IMR-90 (cell line): ENCODE data around the gene PRRG2. TPM values are rescaled to one million over a fixed set of nuclear protein-coding genes. Genes with fewer than 3 reads are reported as not detected.

Experiments
- ATAC-seq: fragments of 200-7000 bp; cut with Tn5 transposase; 2 replicates; pipeline ENCODE4 v1.9.1; 2020; ENCODE audit warnings: low read depth, mild to moderate bottlenecking, moderate library complexity
- BruUV-seq: library from RNA; stranded (reverse); fragments of 400-500 nt; replicated peaks from 2 replicates; lab custom pipeline; 2021; lab: Mats Ljungman, UMichigan
- CTCF ChIA-PET: fragments of 300-600 bp; formaldehyde crosslinking; extraction: SDS; loops from one replicate; lab custom pipeline; 2021; ENCODE audit warnings: antibody characterized with exemption; lab: Yijun Ruan, JAX
- POLR2A ChIA-PET: fragments of 300-600 bp; sonication (Branson Sonifier 250); formaldehyde crosslinking; loops from one replicate; lab custom pipeline; 2022; ENCODE audit warnings: antibody characterized with exemption; ENCODE audit not compliant: unreplicated experiment; lab: Charles Lee
- DNase-seq: peaks from one replicate; pipeline ENCODE4 v3.0.0; 2013
- H2AFZ ChIP-seq: replicated peaks from 2 replicates; pipeline ENCODE3; 2013; ENCODE audit warnings: low read length, mild to moderate bottlenecking; ENCODE audit not compliant: poor library complexity
- H2AK5ac ChIP-seq: 2 replicates; pipeline ENCODE4 v1.6.1; 2013; ENCODE audit warnings: low read depth, low read length, inconsistent platforms
- H2AK9ac ChIP-seq: replicated peaks from 2 replicates; pipeline ENCODE3; 2013; ENCODE audit warnings: mild to moderate bottlenecking, low read depth, low read length, moderate library complexity; ENCODE audit not compliant: poor library complexity
- H2BK120ac ChIP-seq: 2 replicates; pipeline ENCODE4 v1.6.1; 2013; ENCODE audit warnings: low read depth, low read length, inconsistent platforms
- H2BK15ac ChIP-seq: 3 replicates; pipeline ENCODE4 v1.6.1; 2013; ENCODE audit warnings: low read depth, low read length, inconsistent platforms
- H2BK20ac ChIP-seq: 2 replicates; pipeline ENCODE4 v1.6.1; 2013; ENCODE audit warnings: low read depth, mild to moderate bottlenecking, inconsistent platforms, low read length, moderate library complexity
- H2BK5ac ChIP-seq: 2 replicates; pipeline ENCODE4 v1.6.1; 2013; ENCODE audit warnings: mild to moderate bottlenecking, low read depth, low read length, inconsistent platforms; ENCODE audit not compliant: poor library complexity, severe bottlenecking
- H3K14ac ChIP-seq: replicated peaks from 2 replicates; pipeline ENCODE4 v1.6.1; 2013; ENCODE audit warnings: low read depth, low read length, inconsistent platforms
- H3K18ac ChIP-seq: 2 replicates; pipeline ENCODE4 v1.6.1; 2013; ENCODE audit warnings: low read depth, low read length, control low read depth
- H3K23ac ChIP-seq: 2 replicates; pipeline ENCODE4 v1.6.1; 2013; ENCODE audit warnings: low read depth, low read length, inconsistent platforms
- H3K27ac ChIP-seq: 2 replicates; pipeline ENCODE4 v1.5.1; 2013; ENCODE audit warnings: mild to moderate bottlenecking, control low read depth, low read length; ENCODE audit not compliant: insufficient read depth
- H3K27me3 ChIP-seq: 2 replicates; pipeline ENCODE4 v1.6.1; 2013; ENCODE audit warnings: low read length; ENCODE audit not compliant: control insufficient read depth, insufficient read depth
- H3K36me3 ChIP-seq: 2 replicates; pipeline ENCODE4 v1.6.1; 2013; ENCODE audit warnings: low read length, mixed read lengths; ENCODE audit not compliant: control insufficient read depth, insufficient read depth
- H3K4ac ChIP-seq: 2 replicates; pipeline ENCODE4 v1.6.1; 2013; ENCODE audit warnings: low read depth, low read length, inconsistent platforms
- H3K4me1 ChIP-seq: 2 replicates; pipeline ENCODE4 v1.6.1; 2013; ENCODE audit warnings: low read length, mixed read lengths; ENCODE audit not compliant: control insufficient read depth, insufficient read depth
- H3K4me2 ChIP-seq: 2 replicates; pipeline ENCODE4 v1.6.1; 2013; ENCODE audit warnings: low read depth, mild to moderate bottlenecking, control low read depth, low read length, moderate library complexity
- H3K4me3 ChIP-seq: 2 replicates; pipeline ENCODE4 v1.5.1; 2013; ENCODE audit warnings: low read depth, mild to moderate bottlenecking, control low read depth, low read length, moderate library complexity; ENCODE audit not compliant: insufficient read depth
- H3K56ac ChIP-seq: 2 replicates; pipeline ENCODE4 v1.6.1; 2013; ENCODE audit warnings: low read length, inconsistent platforms; ENCODE audit not compliant: insufficient read depth; ENCODE audit errors: extremely low read depth
- H3K79me1 ChIP-seq, 2 experiments: 2 replicates each; pipeline ENCODE4 v1.6.1; 2013; ENCODE audit warnings: low read length in 2 of 2, inconsistent platforms in 1 of 2, low read depth in 1 of 2
- H3K9ac ChIP-seq: 2 replicates; pipeline ENCODE4 v1.6.1; 2013; ENCODE audit warnings: low read depth, low read length, control low read depth
- H3K9me1 ChIP-seq: 2 replicates; pipeline ENCODE4 v1.6.1; 2013; ENCODE audit warnings: low read length, inconsistent platforms; ENCODE audit not compliant: insufficient read depth
- H3K9me3 ChIP-seq: 2 replicates; pipeline ENCODE4 v1.6.1; 2013; ENCODE audit warnings: low read length; ENCODE audit not compliant: control insufficient read depth, insufficient read depth
- H4K20me1 ChIP-seq: 2 replicates; pipeline ENCODE4 v1.6.1; 2013; ENCODE audit warnings: low read length, inconsistent platforms; ENCODE audit not compliant: insufficient read depth
- H4K5ac ChIP-seq: 2 replicates; pipeline ENCODE4 v1.6.1; 2013; ENCODE audit warnings: mild to moderate bottlenecking, low read depth, low read length, control low read depth
- H4K8ac ChIP-seq, 2 experiments: 2 replicates each; pipeline ENCODE4 v1.6.1; 2013; ENCODE audit warnings: low read depth in 2 of 2, low read length in 2 of 2, control low read depth in 1 of 2, inconsistent platforms in 1 of 2
- H4K91ac ChIP-seq: 2 replicates; pipeline ENCODE4 v1.6.1; 2013; ENCODE audit warnings: low read depth, low read length, inconsistent platforms; ENCODE audit not compliant: insufficient read depth
- BHLHE40 ChIP-seq: fragments of 150-350 bp; IDR thresholded peaks from 2 replicates; pipeline ENCODE4 v1.6.1; 2016; ENCODE audit warnings: mild to moderate bottlenecking, low read depth, low read length
- MAZ ChIP-seq: IDR thresholded peaks from 2 replicates; pipeline ENCODE4 v1.6.1; 2012; ENCODE audit warnings: low read depth, mild to moderate bottlenecking, low read length, improper control_type of control experiment, moderate library complexity, borderline replicate concordance
- MXI1 ChIP-seq: IDR thresholded peaks from 2 replicates; pipeline ENCODE4 v1.6.1; 2012; ENCODE audit warnings: low read depth, mild to moderate bottlenecking, low read length, moderate library complexity, borderline replicate concordance
- POLR2A ChIP-seq: IDR thresholded peaks from 2 replicates; pipeline ENCODE4 v1.6.1; 2012; ENCODE audit warnings: mild to moderate bottlenecking, low read depth, low read length
- RAD21 ChIP-seq: IDR thresholded peaks from 2 replicates; pipeline ENCODE4 v1.6.1; 2012; ENCODE audit warnings: low read length, improper control_type of control experiment
- USF2 ChIP-seq: fragments of 150-350 bp; IDR thresholded peaks from 2 replicates; pipeline ENCODE4 v1.6.1; 2017; ENCODE audit warnings: mild to moderate bottlenecking, antibody characterized with exemption, low read length, low read depth
- WGBS, 2 experiments: methylation state at CpG; one replicate each; pipeline versions ENCODE4 v1.1.5 to v1.1.7; 2013; ENCODE audit warnings: missing lambda C conversion rate in 2 of 2; ENCODE audit not compliant: insufficient read length in 1 of 2; ENCODE audit errors: extremely low coverage in 2 of 2; 5-methylcytosine and 5-hydroxymethylcytosine counted together
- dilution Hi-C: fragments of 300-500 bp; cut with HindIII; formaldehyde crosslinking; loops from one replicate; pipeline ENCODE4 v1.14.3; 2018; ENCODE audit warnings: low sequenced_read_pairs; ENCODE audit not compliant: unreplicated experiment
- in situ Hi-C: fragments of 300-500 bp; cut with MboI; formaldehyde crosslinking; loops from 3 replicates; pipeline ENCODE4 v1.14.3; 2019; ENCODE audit warnings: low sequenced_read_pairs, inconsistent platforms, mixed read lengths
- intact Hi-C: fragments of 100-400 bp; cut with micrococcal nuclease; formaldehyde crosslinking; loops from 2 replicates; pipeline ENCODE4 v1.10.0; 2022
- polyA plus RNA-seq, 3 experiments: library from polyadenylated mRNA; depleted of rRNA; stranded (reverse); fragments of >200 nt; gene quantifications; 2 replicates each; pipeline ENCODE4 v1.2.3, GENCODE V29; 2012; ENCODE audit warnings: low replicate concordance in 1 of 3
- total RNA-seq: library from RNA; depleted of rRNA; stranded (reverse); fragments of >200 nt; gene quantifications from 2 replicates; pipeline ENCODE4 v1.2.3, GENCODE V29; 2012

PRRG2 gene
- total and polyA plus RNA-seq, 2 of the 4 experiments (the other 2 are of a cell fraction): 0.14 to 0.54 TPM

DNA sequence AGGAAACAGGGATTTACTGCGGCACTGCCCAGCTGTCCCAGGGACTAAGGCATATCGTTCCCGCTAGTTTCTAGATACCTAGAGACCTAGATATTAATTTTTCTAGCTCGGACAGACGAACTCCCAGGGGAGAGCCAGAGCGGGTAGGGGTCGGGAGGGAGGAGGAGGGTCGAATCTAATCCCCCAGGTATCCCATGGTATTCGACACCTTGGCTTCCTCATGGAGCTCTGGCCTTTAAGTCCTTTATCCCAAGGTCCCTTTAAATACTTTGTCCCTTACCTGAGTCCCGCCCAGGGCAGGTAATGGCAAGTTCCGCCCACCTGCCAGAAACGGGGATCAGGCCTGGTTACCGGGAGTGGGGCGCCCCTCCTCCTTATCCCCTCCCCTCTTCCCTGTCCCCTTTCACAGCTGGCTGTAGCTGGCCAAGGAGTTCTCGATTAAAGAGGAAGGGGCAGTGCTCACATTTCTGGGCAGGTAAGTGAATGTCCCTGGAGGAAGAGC is at the start of gene PRRG2 (continued):
- no peak for TF ChIP-seq RAD21

DNA sequence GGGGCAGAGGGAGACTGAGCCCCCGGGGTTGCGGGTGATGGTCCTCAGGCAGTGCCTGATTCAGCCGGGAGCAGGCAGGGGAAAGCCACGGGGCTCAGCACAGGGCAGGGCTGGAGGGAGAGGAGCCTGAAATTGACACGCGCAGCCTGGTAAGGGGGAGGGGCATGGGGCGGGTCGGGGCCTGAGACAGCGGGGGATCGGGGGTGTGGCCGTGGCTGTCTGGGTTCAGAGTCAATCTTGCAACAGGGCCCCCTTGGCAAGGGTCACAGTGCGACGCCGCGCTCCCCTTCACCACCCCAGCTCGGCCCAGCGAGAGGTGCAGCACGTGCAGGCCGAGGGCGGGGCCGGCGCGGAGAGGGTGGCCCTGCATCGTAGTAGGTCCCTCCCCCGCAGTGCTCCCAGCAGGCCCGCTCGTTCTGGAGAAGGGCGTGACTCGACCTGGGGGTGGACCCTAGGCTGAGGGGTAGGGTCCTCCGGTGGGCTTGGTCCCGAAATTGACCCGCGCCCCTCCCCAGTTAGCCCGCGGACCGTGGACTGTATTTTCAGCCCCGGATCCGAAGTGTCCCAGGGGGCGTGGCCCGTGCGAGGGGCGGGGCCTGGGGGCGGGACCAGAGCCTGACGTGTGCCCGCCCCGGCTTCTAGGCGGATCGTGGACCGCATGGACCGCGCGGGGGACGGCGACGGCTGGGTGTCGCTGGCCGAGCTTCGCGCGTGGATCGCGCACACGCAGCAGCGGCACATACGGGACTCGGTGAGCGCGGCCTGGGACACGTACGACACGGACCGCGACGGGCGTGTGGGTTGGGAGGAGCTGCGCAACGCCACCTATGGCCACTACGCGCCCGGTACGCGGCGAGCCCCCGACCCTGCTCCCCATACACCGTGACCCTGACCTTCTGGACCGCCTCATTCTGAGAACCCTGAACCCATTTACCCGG is 47.3 kb upstream of the PRRG2 start:
- peak overlapping the region; percentile 98 for H3K4me2 ChIP-seq
- peak overlapping the region; percentile 25 for H2AK9ac ChIP-seq
- no peak overlapping the region for H3K14ac ChIP-seq
- in situ Hi-C loops (no loop called here), dilution Hi-C loops (no loop called here), intact Hi-C loops (no loop called here)
- peak; percentile 69 for TF ChIP-seq USF2
- peak; percentile 95 for TF ChIP-seq BHLHE40
- TF ChIP-seq MXI1: peak; percentile 66; the same call in 1 of the 2 replicates
- TF ChIP-seq MAZ: peak; percentile 54; the same call in 1 of the 2 replicates
- no peak for TF ChIP-seq POLR2A
- H3K27me3 ChIP-seq: no peaks in the 10 kb centered on the region
- no TSS peak for BruUV-seq
- peak overlapping the region; percentile 72 for H3K4me3 ChIP-seq
- ATAC-seq (peak; percentile 95), DNase-seq (peak; percentile 28)
- H4K20me1 ChIP-seq: peaks cover 4% of the 10 kb centered on the region
- H4K91ac ChIP-seq: no peak overlapping the region
- ChIA-PET POLR2A (interaction anchor here (0.6 kb wide), 1 partner anchor 38 kb away, joined by 3 read pairs; no protein-coding TSS in a partner anchor), CTCF (interaction anchor here (0.9 kb wide), 1 partner anchor 13 kb away, joined by 5 read pairs; no protein-coding TSS in a partner anchor)
- H3K4me1 ChIP-seq: peaks cover 4% of the 10 kb centered on the region
- no peaks in the 10 kb centered on the region for H3K9me3 ChIP-seq
- H3K23ac ChIP-seq: no peak overlapping the region
- H4K5ac ChIP-seq: no peak overlapping the region
- H2BK15ac ChIP-seq: no peak overlapping the region
- H3K9ac ChIP-seq: 0 out of 2 replicates have a peak overlapping the region, but pooled peaks have one; percentile 4
- WGBS, 2 experiments: 9% methylated on average over 24 of the region's 87 CpGs; no CpG with 5 or more reads in 1 of the 2 experiments
- H2BK120ac ChIP-seq: no peak overlapping the region
- H3K79me1 ChIP-seq: peaks cover 10 to 31% of the 10 kb centered on the region in 2 experiments
- no peak overlapping the region for H2BK20ac ChIP-seq
- H2AFZ ChIP-seq: peak overlapping the region; percentile 93
- peak overlapping the region; percentile 66 for H2AK5ac ChIP-seq
- 0 out of 2 replicates have a peak, but pooled peaks cover 6% of the 10 kb centered on the region for H3K9me1 ChIP-seq
- no peak overlapping the region; a peak in 1 of 4 replicates for H4K8ac ChIP-seq
- H3K56ac ChIP-seq: no peak overlapping the region
- no peak overlapping the region for H3K4ac ChIP-seq
- H3K18ac ChIP-seq: no peak overlapping the region
- H3K27ac ChIP-seq: no peak overlapping the region
- H3K36me3 ChIP-seq: peaks cover 14% of the 10 kb centered on the region
- H2BK5ac ChIP-seq: no peak overlapping the region
